Fibroblast of skin of abdomen (primary cell): Measurements from ENCODE around the gene PDIA2.
"Not testable (repeated sequence)": the region's sequence is repeated elsewhere in the genome, so short reads cannot be mapped to it uniquely, and the experiment has no call there.

ENCODE experiments used
- DNase-seq: peaks from one replicate; pipeline ENCODE4 v3.0.0-alpha.2; 2013

Gene PDIA2

DNA sequence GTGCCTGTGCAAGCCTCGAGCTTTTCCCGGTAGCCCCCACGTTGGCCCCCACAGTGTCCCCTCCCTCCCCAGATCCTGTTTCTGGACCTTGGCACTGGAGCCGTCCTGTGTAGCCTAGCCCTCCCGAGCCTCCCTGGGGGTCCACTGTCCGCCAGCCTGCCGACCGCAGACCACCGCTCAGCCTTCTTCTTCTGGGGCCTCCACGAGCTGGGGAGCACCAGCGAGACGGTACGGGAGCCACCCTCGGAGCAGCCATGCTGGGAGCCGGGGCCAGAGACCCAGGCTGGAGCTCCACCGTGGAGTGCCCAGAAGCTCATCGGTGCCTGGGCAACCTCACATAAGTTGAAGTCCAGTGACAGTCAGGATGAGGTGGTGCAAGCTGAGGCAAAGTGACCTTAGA, 19.0 kb upstream of the PDIA2 start:
- DNase-seq, result no peak

DNA sequence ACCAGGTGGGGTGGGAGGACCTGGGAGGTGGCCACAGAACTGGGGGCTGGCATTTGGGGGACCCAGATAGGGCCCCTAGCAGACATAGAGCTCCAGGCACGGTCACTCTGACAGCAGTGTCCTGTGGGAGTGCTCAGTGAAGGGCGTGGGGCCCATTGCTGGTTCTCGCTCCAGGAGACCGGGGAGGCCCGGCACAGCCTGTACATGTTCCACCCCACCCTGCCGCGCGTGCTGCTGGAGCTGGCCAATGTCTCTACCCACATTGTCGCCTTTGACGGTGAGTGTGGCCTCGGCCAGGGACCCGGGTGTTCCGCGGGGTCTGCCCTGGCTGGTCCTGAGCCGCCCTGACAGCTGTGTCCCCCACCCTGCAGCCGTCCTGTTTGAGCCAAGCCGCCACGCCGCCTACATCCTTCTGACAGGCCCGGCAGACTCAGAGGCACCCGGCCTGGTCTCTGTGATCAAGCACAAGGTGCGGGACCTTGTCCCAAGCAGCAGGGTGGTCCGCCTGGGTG, 18.5 kb upstream of the PDIA2 start:
- DNase-seq, result no peak

DNA sequence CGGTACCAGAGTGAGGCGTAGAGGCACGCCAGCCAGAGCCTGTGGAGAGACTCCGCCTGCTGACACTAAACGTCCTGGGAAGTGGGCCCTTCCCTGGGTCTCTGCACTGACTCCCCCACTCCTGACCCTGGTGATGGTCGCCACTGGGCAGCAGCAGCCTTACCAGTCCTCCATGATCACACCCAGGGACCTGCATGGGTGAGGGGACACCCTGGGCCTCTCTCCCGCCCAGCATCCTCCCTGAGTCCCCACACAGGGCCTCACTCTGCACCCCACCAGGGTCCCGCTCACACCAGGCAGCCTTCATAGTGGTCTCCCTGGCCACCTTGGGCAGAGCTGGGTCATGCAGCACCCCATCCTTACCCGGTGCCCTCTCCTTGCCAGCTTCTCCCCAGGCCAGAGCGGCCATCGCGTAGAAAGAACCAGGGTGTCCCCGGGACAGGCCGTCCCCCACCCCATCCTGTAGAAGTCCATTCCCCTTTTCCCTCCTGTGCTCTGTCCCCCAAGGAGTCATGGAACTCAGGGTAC, 17.9 kb upstream of the PDIA2 start:
- DNase-seq, result no peak

DNA sequence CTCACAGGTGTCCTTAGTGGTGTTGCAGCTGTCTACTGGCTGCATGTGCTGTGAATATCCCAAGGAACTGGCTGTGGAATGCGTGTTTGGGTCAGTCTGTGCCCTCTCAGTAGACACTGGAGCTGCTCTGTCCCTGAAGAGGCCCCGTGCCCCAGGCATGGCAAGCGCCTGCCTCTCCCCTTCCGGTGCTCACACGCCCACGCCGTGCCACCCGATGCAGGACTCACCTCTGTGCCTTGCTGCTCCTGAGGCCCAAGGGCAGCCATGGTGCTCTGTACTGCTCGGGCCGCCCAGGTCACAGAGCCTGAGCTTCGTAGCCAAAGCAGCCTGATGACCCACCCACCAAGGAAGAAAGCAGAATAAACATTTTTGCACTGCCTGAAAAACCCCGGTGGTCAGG, 17.3 kb upstream of the PDIA2 start:
- DNase-seq, result no peak

DNA sequence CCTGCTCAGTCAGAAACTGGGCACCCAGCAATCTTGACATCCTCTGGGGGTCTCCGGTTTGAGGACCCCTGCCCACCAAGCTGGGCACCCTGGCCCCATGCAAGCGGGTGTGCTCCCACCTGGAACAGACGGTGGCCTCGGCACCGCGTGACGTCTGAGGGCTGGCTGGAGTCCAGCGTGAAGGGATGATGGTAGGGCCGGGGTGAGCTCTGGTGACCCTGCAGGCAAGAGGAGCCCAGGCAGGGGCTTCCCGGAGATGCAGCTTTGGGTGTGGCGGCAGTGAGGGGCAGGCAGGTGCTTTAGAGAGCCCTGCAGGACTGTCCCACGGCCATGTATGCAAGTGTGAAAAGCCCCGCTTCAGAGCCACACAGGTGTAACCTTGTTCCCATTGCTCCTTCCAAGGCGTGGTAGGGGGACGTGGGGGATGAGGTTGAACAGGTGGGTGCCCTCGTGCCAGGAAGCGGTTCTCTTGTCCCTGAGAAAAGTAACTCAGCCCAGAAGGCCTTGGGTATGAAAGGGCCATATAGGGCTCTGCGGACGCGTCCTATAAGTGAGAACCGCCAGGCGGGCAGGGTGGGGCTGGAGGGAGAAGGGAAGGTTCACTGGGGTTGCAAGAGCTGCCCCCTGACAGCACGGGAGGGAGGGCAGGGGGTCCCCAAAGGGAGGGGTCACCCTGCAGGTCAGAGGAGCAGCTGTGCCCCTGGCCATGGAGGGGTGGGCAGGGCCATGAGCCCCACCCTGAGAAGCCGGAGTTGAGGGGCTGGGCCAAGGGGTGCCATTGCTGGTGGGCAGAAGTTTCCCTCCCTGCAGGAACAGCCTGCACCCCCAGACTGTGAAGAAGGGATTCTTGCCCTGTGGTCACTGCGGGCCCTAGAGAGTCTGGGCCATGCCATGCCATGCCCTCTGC, 16.5 kb upstream of the PDIA2 start:
- DNase-seq, result no peak

DNA sequence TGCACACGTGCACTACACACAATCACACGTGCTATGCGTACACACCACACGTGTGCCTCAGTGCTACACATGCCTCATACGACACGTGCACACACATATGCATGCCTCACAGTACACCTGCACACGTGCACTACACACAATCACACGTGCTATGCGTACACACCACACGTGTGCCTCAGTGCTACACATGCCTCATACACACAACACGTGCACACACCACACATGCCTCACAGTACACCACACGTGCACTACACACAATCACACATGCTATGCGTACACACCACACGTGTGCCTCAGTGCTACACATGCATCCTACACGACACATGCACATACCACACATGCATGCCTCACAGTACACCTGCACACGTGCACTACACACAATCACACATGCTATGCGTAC, 15.4 kb upstream of the PDIA2 start:
- not testable (repeated sequence) for DNase-seq

DNA sequence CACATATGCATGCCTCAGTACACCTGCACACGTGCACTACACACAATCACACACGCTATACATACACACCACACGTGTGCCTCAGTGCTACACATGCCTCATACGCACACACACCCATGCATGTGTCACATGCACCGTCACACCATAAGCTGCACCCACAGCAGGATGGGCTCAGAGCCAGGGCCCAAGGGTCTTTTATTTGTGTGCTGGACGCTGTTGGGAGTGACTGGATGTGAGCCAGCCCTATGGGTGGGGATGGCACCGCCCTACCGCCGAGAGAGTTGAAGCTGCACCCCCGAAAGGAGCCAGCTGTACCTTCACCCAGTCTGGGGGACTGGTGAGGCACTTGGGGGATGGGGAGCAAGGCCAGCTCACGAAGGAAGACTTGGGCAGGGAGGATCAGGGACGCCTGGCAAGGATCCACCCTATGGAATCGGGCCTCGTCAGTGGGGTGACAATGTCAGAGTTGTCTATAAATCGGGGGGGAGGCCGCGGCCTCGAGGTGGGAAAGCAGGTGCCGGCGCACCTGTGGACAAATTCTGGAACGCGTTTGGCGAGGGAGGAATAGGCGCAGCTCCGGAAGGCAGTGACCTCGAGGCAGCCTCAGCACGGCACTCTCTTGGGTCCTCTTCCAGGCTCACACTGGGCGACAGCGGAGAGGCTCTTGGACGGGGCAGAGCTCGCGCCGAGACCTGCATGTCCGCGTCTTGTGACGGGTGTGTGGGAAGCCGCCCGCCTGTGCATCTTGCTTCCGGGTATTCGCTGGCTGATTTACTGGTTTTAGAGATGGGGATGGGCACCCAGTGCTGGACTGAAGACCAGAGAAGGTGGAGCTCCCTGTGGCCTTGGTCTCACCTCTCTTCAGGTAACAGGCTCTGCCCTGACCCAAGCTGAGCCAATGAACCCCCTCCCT, 14.6 kb upstream of the PDIA2 start:
- DNase-seq, result no peak

DNA sequence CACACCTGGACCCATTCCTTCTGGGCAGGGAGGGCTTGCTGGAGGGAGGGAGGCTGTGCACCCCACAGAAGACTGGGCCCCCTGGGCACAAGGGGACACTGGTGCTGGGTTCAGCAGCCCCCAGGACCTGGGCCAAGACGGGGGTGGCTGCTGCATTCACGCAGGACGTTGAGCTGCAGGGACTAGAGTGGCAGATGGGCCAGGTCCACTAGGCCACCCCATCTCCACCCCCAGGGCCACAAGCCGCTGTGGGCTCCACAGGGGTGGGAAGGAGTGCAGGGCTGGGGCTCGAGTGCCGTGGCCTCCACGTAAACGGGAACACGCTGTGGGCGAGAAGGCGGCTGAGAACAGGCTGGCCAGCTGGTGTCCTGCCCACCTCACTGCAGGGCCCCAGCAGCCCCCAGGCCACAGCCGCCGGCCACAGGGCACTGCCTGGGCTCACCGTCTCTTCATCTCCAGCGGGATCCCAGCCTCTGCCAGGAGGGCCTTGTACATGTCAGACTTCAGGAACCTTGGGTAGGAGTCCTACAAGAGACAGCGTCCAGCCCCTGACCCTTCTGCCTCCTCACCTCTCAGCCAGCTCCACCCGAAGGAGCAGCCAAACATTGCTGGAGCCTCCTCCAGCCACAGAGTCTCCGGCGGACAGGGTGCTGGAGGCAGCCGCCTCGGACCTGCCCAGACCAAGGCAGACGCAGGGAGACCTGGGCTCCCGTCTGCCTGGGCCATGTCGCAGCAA, 13.7 kb upstream of the PDIA2 start:
- no peak for DNase-seq

DNA sequence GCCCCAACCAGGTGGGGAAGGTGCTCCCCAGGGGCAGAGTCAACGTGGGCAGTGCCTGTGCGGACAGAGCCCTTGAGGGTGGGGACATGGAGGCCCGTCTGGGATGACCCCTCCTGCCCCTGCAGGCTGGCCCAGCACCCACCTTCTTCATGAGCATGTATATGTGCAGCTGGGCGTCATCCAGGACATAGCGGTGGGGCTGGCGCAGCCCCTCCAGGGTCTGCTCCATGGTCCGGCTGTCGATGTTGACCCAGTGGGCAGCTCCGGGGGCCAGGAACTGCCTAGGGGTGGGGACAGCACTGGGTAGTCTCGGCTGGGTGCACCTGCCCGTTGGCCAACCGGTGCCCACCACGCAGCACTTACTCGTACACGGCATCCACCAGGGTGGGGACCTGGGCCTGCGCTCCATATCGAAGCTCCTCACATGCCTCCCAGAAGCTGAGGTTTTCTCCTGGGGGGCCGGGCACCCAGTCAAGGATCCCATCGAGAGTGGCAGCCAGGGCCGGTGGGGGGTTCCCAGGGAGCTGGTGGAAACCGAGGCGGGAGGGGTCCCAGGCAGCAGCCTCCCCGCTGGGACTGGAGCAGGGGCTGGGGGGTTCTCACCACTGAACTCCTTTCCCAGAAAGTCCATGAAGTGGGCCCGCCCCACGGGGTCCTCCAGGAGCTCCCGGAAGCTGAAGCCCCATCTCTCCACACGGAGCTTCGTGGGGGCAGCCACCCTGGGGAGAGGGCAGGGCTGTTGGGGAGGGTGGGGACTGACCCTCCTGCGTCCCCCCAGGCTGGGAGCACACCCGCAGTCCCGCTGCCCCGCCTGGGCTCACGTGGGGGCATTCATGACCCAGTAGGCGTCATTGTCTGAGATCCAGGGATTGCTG, 12.3 kb upstream of the PDIA2 start:
- DNase-seq, result no peak

DNA sequence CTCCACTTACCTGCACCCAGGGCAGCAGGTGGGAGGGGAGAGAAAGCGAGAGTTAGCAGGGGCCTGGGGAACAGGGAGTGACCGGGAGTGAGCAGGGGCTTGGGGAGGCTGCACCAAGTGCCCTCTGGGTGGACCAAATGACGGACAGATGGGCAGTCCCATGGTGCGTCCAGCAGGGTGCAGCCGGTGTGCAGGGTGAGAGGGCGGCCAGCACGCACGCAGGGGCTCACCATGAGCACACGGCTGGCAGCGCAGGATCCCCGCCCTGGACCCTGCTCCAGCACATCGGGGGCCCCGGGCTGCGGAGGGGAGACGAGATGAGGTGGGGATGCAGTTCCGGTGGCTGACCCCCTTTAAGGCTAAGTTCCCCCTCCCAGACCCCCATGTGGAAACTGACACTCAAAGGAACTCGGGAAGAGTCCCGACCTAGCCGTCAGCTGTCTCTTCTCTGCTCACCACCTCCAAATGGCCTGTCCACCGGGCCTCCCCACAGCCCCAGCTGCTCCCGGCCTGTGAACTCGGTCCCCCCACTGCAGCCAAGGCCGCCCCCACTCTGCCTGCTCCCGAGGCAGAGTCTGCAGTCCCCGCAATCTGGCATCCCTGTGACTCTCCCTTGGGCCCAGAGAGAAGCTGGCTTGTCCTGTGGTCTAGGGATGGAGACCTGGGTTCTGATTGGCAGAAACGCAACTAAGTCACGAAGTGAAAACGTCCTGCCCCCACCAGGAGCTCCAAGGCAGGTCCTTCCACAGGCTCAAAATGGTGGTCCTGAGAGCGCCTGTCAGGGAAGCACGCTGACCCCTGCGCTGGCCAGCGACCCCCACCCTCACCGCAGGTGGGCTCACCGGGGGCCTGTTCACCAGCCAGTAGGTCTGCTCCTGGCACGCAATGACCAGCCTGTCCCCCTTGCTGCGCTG, 10.1 kb upstream of the PDIA2 start:
- DNase-seq, result no peak

DNA sequence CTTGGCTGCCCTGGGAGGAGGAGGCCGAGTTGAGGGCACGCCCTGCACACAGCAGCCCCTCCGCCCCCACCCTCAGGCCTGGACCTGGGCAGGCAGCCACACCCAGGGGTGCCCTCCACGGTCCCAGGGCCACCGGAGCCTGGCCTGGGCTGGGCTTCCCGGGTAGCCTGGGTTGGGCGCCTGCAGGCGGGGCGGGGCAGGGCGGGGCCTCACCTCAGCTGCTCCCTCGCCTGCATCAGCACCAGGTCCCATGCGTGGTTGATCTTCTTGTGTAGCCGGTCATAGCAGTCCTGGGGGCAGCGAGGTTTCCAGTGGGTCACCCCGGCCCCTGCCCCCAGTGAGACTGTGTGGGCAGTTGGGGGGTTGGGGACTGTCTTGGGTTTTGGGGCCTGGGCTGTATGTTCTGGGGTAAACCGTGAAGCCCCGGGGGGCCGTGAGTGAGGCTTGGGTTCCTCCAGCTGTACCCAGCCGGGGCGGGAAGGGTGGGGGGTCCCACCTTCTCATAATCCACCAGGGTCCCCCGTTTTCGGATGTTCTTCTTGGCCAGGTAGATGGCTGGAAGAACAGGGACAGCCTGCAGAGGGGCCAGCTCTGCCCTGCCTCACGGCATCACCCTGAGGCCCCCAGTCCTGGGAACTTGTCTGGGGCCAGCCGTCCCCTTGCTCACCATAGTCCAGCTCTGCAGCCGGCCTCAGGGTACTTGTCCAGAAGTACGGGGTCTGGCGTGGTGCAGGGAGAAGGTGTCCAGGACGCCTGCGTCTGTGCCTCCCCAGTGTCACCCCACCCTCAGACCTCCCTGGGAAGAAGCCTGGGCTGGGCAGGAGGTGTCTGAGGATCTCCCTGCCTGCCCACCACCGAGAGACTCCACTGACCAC, 9.2 kb upstream of the PDIA2 start:
- DNase-seq, result no peak

DNA sequence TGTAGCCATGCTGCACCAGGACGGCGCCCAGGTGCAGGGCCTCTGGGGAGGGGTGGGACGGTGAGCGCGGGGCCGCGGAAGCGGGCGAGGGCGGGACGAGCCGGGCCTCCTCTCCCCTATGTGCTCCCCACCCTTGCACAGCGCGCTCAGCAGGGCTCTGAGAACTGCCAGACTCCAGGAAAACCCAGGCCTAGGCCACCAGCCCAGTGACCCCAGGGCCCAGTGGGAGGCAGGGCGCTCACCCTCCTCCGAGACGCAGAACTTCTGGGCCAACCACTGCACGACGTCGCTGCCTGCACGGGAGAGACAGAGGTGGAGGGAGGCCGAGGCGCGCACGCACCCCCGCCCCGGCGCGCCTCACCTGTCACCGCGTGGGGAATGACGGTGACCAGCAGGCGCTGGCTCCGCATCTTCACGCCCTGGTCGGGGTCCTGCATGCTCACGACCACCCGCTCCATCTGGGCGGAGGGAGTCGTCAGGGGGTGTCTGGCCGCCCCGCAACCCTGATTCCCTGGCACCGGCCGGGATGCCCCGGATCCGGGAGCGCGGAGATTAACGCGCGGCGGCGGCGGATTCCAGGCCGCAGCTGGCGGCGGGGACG, 7.8 kb upstream of the PDIA2 start:
- no peak for DNase-seq

DNA sequence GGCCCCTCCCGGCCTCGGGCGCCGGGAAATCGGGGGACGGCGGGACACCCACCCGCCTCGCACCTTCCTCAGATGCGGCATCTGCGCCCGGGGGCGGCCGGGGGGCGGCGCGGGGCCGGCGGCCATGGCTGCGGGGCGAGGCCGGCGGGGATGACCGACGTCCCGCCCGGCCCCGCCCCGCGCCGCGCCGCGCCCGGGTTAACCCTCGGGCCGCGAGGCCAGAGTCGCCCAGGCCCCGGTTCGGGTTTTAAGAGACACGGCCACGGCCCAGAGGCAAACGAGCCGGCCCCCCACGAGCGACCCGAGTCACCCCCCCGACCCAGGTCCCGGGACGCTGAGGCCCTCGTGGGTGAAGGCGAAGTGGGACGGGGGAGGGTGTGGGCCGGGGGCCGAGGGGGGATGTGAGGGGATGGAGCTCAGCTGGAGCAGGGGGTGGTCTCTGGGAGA, 7.2 kb upstream of the PDIA2 start, which contains the start of gene RGS11:
Gene RGS11 (minus strand): TSS at position 159 of the 447 bp plus-strand sequence. CDS start 33 bp downstream, at position 126.
- no peak for DNase-seq

DNA sequence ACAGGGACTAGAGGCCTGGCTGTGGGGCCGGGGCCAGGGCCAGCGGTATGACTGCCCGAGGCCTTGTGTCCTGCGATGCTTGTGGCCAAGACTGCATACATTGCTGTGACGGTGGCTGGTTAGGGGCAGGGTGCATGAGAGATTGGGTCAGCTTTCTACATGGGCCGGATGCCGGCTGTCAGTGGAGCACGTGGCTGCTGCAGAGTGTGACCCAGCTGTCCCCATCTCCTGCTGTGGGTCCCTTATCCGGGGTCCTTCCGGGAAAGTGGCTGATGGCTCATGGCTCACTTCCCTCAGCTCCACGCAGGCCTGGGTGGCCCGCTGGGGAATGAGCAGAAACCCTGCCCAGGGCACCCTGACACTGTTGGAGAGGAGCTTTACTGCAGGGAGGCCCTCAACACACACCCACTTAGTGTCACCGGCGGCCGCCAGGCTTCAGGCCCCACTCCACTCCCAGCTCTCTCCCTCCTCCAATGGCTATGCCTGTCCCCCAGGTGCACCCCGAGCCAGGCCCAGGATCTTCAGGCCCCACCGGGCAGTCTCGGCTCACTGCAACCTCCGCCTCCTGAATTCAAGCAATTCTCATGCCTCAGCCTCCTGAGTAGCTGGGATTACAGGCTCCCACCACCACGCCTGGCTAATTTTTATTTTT, 6.4 kb upstream of the PDIA2 start:
- DNase-seq, result no peak

DNA sequence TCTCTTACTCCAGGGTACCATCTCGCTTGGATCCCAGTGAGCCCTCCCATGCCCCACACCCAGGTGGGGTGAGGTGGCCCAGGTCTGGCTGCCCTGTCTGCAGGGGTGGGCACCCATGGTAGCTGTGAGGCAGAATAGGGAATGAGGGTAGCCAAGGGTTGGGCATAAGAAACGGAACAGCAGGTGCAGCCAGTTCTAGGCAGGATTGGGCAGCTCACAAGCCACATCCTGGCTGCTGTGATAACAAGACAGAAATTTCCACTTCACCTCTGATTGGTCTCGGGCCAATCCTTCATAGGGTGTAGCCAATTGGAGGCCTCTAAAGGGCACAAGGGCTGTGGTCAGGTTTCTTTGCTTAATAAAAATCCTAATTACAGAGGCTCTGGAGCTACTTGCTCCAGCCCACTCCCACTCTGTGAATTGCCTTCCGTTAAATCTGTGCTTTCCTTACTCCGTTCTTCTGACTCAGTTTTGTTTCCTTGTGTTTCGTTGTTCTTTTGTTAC, 4.0 kb upstream of the PDIA2 start:
- DNase-seq, result peak; percentile 14

DNA sequence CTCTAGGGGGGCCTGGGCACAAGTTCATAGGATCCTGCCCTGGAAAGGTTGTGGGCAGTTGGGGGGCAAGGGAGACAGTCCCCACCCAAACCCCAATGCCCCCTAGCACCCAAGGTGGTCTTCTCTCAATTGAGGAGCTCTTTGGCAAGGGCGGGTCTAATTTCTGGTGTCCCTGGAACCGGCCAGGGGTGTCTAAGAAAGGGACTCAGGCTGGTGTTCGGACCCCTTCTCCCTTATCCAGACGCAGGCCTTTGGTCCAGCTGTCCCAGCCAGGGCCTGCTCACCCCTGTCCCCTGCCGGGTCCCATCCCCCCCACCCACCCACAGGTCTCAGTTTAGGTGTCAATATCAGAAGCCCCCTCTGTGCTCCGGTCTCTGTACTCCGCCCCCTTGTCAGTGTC, 3.4 kb upstream of the PDIA2 start:
- DNase-seq, result no peak

DNA sequence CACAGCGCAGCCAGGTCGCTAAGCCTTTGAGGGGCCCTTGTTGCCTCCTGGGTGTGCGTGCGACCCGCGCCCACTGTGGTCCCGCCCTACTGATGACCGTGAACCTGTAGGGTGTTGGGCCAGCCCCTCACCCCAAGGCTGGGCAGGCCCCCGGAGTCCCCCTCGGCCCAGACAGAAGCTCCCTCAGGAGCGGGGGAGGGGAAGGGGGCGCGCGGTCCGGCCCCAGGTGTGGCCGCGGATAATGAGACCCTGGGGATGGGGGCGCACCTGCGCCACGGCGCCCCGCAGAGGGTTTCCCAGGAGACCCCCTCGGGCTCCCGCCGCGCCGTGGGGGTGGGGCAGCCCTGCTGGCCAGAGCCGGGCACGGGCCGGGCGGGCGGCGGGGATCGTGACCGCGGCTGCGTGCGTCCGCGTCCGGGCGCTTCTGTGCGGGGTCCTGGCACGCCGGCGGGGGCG, 2.9 kb upstream of the PDIA2 start:
- no peak for DNase-seq

DNA sequence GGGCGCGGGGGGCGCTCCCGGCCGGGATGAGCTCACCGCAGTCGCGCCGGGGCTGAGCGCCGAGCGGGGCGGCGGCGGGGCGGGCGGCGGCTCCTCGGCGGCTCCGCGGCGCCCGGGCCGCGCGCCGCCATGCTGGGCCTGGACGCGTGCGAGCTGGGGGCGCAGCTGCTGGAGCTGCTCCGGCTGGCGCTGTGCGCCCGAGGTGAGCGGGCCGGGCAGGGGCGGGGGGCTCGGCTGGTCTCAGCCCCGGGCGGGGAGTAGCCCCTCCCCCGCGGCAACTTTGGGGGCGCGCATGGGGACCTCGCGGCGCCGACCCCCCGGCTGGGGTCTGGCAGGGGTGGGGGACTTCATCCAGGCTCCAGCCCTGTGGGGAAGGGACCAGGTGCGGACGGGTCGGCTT, 2.4 kb upstream of the PDIA2 start, which contains the start of gene ARHGDIG:
Gene ARHGDIG (plus strand): TSS at position 40 of the 400 bp plus-strand sequence. CDS start 90 bp downstream, at position 130.
- DNase-seq, result no peak
